ENCODE results near the gene SLC37A1. TPM values are rescaled to one million over a fixed set of nuclear protein-coding genes. Genes with fewer than 3 reads are reported as not detected.

SLC37A1 gene
- total RNA-seq, 1 donor from 2014 or later: 13.5 TPM

GRCh38 chr21:42595283-42596187 is 81.9 kb downstream of the SLC37A1 start:
- no peak for TF ChIP-seq CTCF (IDR thresholded peaks at IDR 0.05)
- Mint-ChIP-seq H3K4me3 (ENCODE audit: unreplicated experiment) (no peak overlapping the region), H3K27ac (ENCODE audit: unreplicated experiment) (no peak overlapping the region), H3K36me3 (ENCODE audit: unreplicated experiment) (no peaks in the 10 kb centered on the region), H3K27me3 (ENCODE audit: unreplicated experiment) (peaks cover 9% of the 10 kb centered on the region), H3K9me3 (ENCODE audit: unreplicated experiment) (peaks cover 9% of the 10 kb centered on the region), H3K4me1 (ENCODE audit: unreplicated experiment) (no peaks in the 10 kb centered on the region)
- no peak for DNase-seq (ENCODE audit: extremely low spot score, unreplicated experiment)

- no peak for DNase-seq (ENCODE audit: extremely low spot score, unreplicated experiment)
- H3K9me3 Mint-ChIP-seq (ENCODE audit: unreplicated experiment): peaks cover 9% of the 10 kb centered on the region
- H3K27me3 Mint-ChIP-seq (ENCODE audit: unreplicated experiment): peaks cover 14% of the 10 kb centered on the region
- H3K27ac Mint-ChIP-seq (ENCODE audit: unreplicated experiment): no peak overlapping the region
- no peaks in the 10 kb centered on the region for H3K4me1 Mint-ChIP-seq (ENCODE audit: unreplicated experiment)
- no peaks in the 10 kb centered on the region for H3K36me3 Mint-ChIP-seq (ENCODE audit: unreplicated experiment)
- H3K4me3 Mint-ChIP-seq (ENCODE audit: unreplicated experiment): no peak overlapping the region
- no peak for TF ChIP-seq CTCF (IDR thresholded peaks at IDR 0.05)
These were observed 83.0 kb downstream of the SLC37A1 start for GRCh38 chr21:42596657-42597056.

GRCh38 chr21:42597487-42598158 is 84.0 kb downstream of the SLC37A1 start:
- Mint-ChIP-seq H3K9me3 (ENCODE audit: unreplicated experiment) (peaks cover 9% of the 10 kb centered on the region), H3K27me3 (ENCODE audit: unreplicated experiment) (peaks cover 16% of the 10 kb centered on the region), H3K4me3 (ENCODE audit: unreplicated experiment) (no peak overlapping the region), H3K36me3 (ENCODE audit: unreplicated experiment) (no peaks in the 10 kb centered on the region), H3K4me1 (ENCODE audit: unreplicated experiment) (no peaks in the 10 kb centered on the region), H3K27ac (ENCODE audit: unreplicated experiment) (no peak overlapping the region)
- no peak for TF ChIP-seq CTCF (IDR thresholded peaks at IDR 0.05)
- no peak for DNase-seq (ENCODE audit: extremely low spot score, unreplicated experiment)

- no peak for TF ChIP-seq CTCF (IDR thresholded peaks at IDR 0.05)
- H3K36me3 Mint-ChIP-seq (ENCODE audit: unreplicated experiment): no peaks in the 10 kb centered on the region
- H3K4me3 Mint-ChIP-seq (ENCODE audit: unreplicated experiment): no peak overlapping the region
- no peak overlapping the region for H3K27ac Mint-ChIP-seq (ENCODE audit: unreplicated experiment)
- peaks cover 9% of the 10 kb centered on the region for H3K9me3 Mint-ChIP-seq (ENCODE audit: unreplicated experiment)
- H3K27me3 Mint-ChIP-seq (ENCODE audit: unreplicated experiment): peaks cover 20% of the 10 kb centered on the region
- no peaks in the 10 kb centered on the region for H3K4me1 Mint-ChIP-seq (ENCODE audit: unreplicated experiment)
- no peak for DNase-seq (ENCODE audit: extremely low spot score, unreplicated experiment)
These were observed 84.6 kb downstream of the SLC37A1 start for GRCh38 chr21:42598159-42598735.

GRCh38 chr21:42599486-42599885 is 85.8 kb downstream of the SLC37A1 start:
- H3K27ac Mint-ChIP-seq (ENCODE audit: unreplicated experiment): no peak overlapping the region
- H3K36me3 Mint-ChIP-seq (ENCODE audit: unreplicated experiment): peaks cover 2% of the 10 kb centered on the region
- peaks cover 9% of the 10 kb centered on the region for H3K9me3 Mint-ChIP-seq (ENCODE audit: unreplicated experiment)
- no peak for TF ChIP-seq CTCF (IDR thresholded peaks at IDR 0.05)
- peaks cover 29% of the 10 kb centered on the region for H3K27me3 Mint-ChIP-seq (ENCODE audit: unreplicated experiment)
- no peak overlapping the region for H3K4me3 Mint-ChIP-seq (ENCODE audit: unreplicated experiment)
- H3K4me1 Mint-ChIP-seq (ENCODE audit: unreplicated experiment): no peaks in the 10 kb centered on the region
- no peak for DNase-seq (ENCODE audit: extremely low spot score, unreplicated experiment)

All from osteocyte (in vitro differentiated cells).